GM18508 (cell line): Measurements from ENCODE around the gene EPHB1.

Experiments used
- ATAC-seq: cut with Tn5 transposase; IDR thresholded peaks from one replicate; pipeline ENCODE4 v1.9.1; 2021; ENCODE audit warnings: moderate number of reproducible peaks; ENCODE audit not compliant: insufficient read depth, unreplicated experiment

EPHB1 gene

GRCh38 chr3:134804508-134805480, 9.7 kb downstream of the EPHB1 start:
- no peak for ATAC-seq

- ATAC-seq: no peak
Observed at GRCh38 chr3:134807189-134807588, 12.1 kb downstream of the EPHB1 start.

- ATAC-seq: no peak
Observed at GRCh38 chr3:134808835-134809234, 13.8 kb downstream of the EPHB1 start.

- ATAC-seq: no peak
Observed at GRCh38 chr3:134809427-134810051, 14.5 kb downstream of the EPHB1 start.

GRCh38 chr3:134810052-134810435, 15.0 kb downstream of the EPHB1 start:
- no peak for ATAC-seq

GRCh38 chr3:134810850-134811249, 15.8 kb downstream of the EPHB1 start:
- ATAC-seq: no peak

GRCh38 chr3:134813618-134814017, 18.6 kb downstream of the EPHB1 start:
- ATAC-seq: no peak

GRCh38 chr3:134815519-134815918, 20.5 kb downstream of the EPHB1 start:
- ATAC-seq: no peak

GRCh38 chr3:134816623-134817022, 21.6 kb downstream of the EPHB1 start:
- no peak for ATAC-seq

GRCh38 chr3:134817297-134817696, 22.2 kb downstream of the EPHB1 start:
- ATAC-seq: no peak

- ATAC-seq: no peak
Observed at GRCh38 chr3:134820994-134821393, 25.9 kb downstream of the EPHB1 start.

GRCh38 chr3:134822090-134822489, 27.0 kb downstream of the EPHB1 start:
- ATAC-seq: no peak

GRCh38 chr3:134823679-134824078, 28.6 kb downstream of the EPHB1 start:
- ATAC-seq: no peak

- no peak for ATAC-seq
Observed at GRCh38 chr3:134824791-134825190, 29.7 kb downstream of the EPHB1 start.

GRCh38 chr3:134827213-134827612, 32.2 kb downstream of the EPHB1 start:
- no peak for ATAC-seq

- no peak for ATAC-seq
Observed at GRCh38 chr3:134829721-134830120, 34.7 kb downstream of the EPHB1 start.

GRCh38 chr3:134832585-134832984, 37.5 kb downstream of the EPHB1 start:
- ATAC-seq: no peak

GRCh38 chr3:134833453-134834163, 38.5 kb downstream of the EPHB1 start:
- ATAC-seq: no peak

GRCh38 chr3:134836921-134837320, 41.9 kb downstream of the EPHB1 start:
- ATAC-seq: no peak

- no peak for ATAC-seq
Observed at GRCh38 chr3:134838599-134838998, 43.5 kb downstream of the EPHB1 start.

GRCh38 chr3:134839422-134839821, 44.4 kb downstream of the EPHB1 start:
- no peak for ATAC-seq
